T-helper 17 cell (primary cell): ENCODE results near the gene NMRK2. TPM values are rescaled to one million over a fixed set of nuclear protein-coding genes. Genes with fewer than 3 reads are reported as not detected.

ENCODE experiments used
- ATAC-seq: fragments of 150-1000 bp; cut with Tn5 transposase; 2 replicates; pipeline ENCODE4 v1.10.0; 2021; ENCODE audit warnings: mild to moderate bottlenecking, moderate library complexity
- DNase-seq, 3 donors: peaks; one replicate each; pipeline versions ENCODE4 v3.0.0 to v3.0.0-alpha.2; 2020 to 2021
- H3K9me3 ChIP-seq: one replicate; pipeline ENCODE4 v1.7.0; 2013; ENCODE audit warnings: low read length, mild to moderate bottlenecking; ENCODE audit not compliant: control insufficient read depth, poor library complexity, severe bottlenecking
- H3K27ac Mint-ChIP-seq: one replicate; pipeline ENCODE4 v1.8.0; 2022; ENCODE audit warnings: mild to moderate bottlenecking, moderate library complexity, mixed read lengths
- H3K27me3 Mint-ChIP-seq: one replicate; pipeline ENCODE4 v1.8.0; 2022; ENCODE audit warnings: mixed read lengths
- H3K36me3 Mint-ChIP-seq: one replicate; pipeline ENCODE4 v1.8.0; 2022; ENCODE audit warnings: low read depth, mixed read lengths
- H3K4me1 Mint-ChIP-seq: one replicate; pipeline ENCODE4 v1.8.0; 2022; ENCODE audit warnings: mild to moderate bottlenecking, mixed read lengths
- H3K4me3 Mint-ChIP-seq: one replicate; pipeline ENCODE4 v1.8.0; 2022; ENCODE audit warnings: mild to moderate bottlenecking, moderate library complexity, mixed read lengths
- total RNA-seq, 4 donors: library from RNA in 2 of 4; stranded (reverse) in 2 of 4; gene quantifications; one replicate each; pipeline ENCODE4 v1.2.3 and lab custom pipeline; 2022 to 2026

Gene NMRK2
- total RNA-seq, 2 donors from 2014 or later, result not detected

DNA sequence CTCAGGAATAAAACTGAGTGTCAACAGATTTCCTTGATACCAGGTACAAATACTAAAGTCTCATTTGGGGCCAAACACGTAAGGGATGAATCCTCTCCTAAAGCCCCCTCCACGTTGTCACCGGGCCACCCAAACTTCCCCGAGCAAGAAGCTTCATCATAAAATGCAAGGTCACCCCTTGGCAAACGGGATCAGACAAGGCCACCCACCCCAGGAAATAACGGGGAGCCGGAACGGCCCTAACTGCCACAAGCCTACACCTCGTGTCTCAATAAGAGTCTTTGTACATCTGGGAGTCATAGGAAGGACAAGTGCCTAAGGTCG lies 51.7 kb downstream of the NMRK2 start:
- Mint-ChIP-seq H3K4me3 (peak overlapping the region; percentile 95), H3K27ac (peak overlapping the region; percentile 95), H3K36me3 (peaks cover 3% of the 10 kb centered on the region), H3K27me3 (no peaks in the 10 kb centered on the region), H3K4me1 (peaks cover 24% of the 10 kb centered on the region)
- H3K9me3 ChIP-seq, result peaks cover 2% of the 10 kb centered on the region
- DNase-seq, result no peak
- peak; percentile 2 for ATAC-seq

- Mint-ChIP-seq H3K4me3 (peak within 1 kb of the TSS; percentile 95), H3K4me1 (peaks cover 25% of the 10 kb centered on the region), H3K27ac (peak within 1 kb of the TSS; percentile 95), H3K27me3 (no peaks in the 10 kb centered on the region), H3K36me3 (peaks cover 3% of the 10 kb centered on the region)
- DNase-seq (peak; percentile 85 to 89 (median 86)), ATAC-seq (peak; percentile 61)
- H3K9me3 ChIP-seq, result peaks cover 2% of the 10 kb centered on the region
Measured at GRCh38 chr19:3984908-3985642, 52.2 kb downstream of the NMRK2 start, which contains the start of gene EEF2. Gene EEF2 (minus strand): TSS chr19:3985463. CDS start chr19:3985380, 83 bp downstream.

GRCh38 chr19:3985643-3986259 lies 52.9 kb downstream of the NMRK2 start:
- peaks cover 2% of the 10 kb centered on the region for H3K9me3 ChIP-seq
- peak overlapping the region; percentile 95 for H3K27ac Mint-ChIP-seq
- H3K27me3 Mint-ChIP-seq, result no peaks in the 10 kb centered on the region
- H3K4me1 Mint-ChIP-seq, result peaks cover 27% of the 10 kb centered on the region
- DNase-seq, result no peak
- H3K4me3 Mint-ChIP-seq, result peak overlapping the region; percentile 95
- no peak for ATAC-seq
- peaks cover 3% of the 10 kb centered on the region for H3K36me3 Mint-ChIP-seq

DNA sequence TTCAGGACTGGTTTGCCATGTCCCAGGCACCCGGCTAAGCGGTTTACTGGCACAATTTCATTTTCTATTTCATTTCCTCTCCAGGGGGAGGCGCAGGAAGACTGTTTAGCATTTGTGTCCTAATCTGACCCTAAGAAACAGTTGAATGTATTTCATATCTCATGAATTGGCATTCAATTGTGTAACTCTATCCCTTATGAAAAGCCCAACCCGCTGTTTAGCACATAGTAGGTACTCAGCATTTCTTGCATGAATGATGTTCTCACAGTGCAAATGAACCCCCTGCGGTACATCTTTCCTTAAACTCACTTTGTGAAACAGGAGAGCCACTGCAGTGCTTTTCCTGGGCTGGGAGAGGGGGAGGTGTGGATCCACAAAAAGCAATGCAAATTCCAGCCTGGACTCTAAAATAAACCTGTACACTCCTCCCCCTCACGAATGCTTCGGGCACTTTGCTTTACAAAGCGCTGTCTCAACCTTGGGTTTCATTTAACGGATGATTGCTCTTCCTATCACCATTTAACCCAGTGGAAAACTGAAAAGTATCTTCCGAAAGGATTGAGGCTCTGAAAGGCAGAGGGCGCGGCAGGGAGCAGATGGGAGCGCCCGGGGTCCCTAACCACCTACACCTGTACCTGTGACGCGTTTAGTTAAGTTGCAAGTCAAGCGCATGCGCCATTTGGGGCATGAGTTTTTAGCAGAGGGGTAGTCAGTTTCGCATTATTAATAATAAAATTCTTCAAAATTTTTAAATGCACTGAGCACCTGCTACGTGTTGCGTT lies 53.6 kb downstream of the NMRK2 start:
- H3K27ac Mint-ChIP-seq, result peak overlapping the region; percentile 95
- peaks cover 2% of the 10 kb centered on the region for H3K9me3 ChIP-seq
- H3K4me3 Mint-ChIP-seq, result peak overlapping the region; percentile 87
- peaks cover 24% of the 10 kb centered on the region for H3K4me1 Mint-ChIP-seq
- no peaks in the 10 kb centered on the region for H3K27me3 Mint-ChIP-seq
- peaks cover 3% of the 10 kb centered on the region for H3K36me3 Mint-ChIP-seq
- ATAC-seq, result peak; percentile 23
- peak in 1 of 3 donors; percentile 40 for DNase-seq

- peaks cover 23% of the 10 kb centered on the region for H3K4me1 Mint-ChIP-seq
- no peaks in the 10 kb centered on the region for H3K27me3 Mint-ChIP-seq
- peaks cover 2% of the 10 kb centered on the region for H3K9me3 ChIP-seq
- peaks cover 3% of the 10 kb centered on the region for H3K36me3 Mint-ChIP-seq
- peak overlapping the region; percentile 50 for H3K4me3 Mint-ChIP-seq
- H3K27ac Mint-ChIP-seq, result peak overlapping the region; percentile 95
- peak; percentile 85 to 87 (median 86) for DNase-seq
- peak; percentile 52 for ATAC-seq
Measured at GRCh38 chr19:3987619-3988371, 54.9 kb downstream of the NMRK2 start.

- no peak for ATAC-seq
- Mint-ChIP-seq H3K4me3 (peak overlapping the region; percentile 0), H3K27me3 (no peaks in the 10 kb centered on the region), H3K4me1 (peaks cover 7% of the 10 kb centered on the region), H3K36me3 (no peaks in the 10 kb centered on the region), H3K27ac (no peak overlapping the region)
- H3K9me3 ChIP-seq, result no peaks in the 10 kb centered on the region
- no peak for DNase-seq
Measured at GRCh38 chr19:3990815-3991117, 57.9 kb downstream of the NMRK2 start.

Other genes starting within 250 kb of the NMRK2 start
- 10 to 100 TPM; 21.7 to 23.7 TPM for gene PIP5K1C, start 232.6 kb upstream of the NMRK2 start, total RNA-seq
- 10 to 100 TPM; 13.4 to 14.2 TPM for gene TJP3, start 224.7 kb upstream of the NMRK2 start, total RNA-seq
- 10 to 100 TPM; 71.9 to 75.1 TPM for gene APBA3, start 171.4 kb upstream of the NMRK2 start, total RNA-seq
- gene MRPL54, start 170.4 kb upstream of the NMRK2 start, total RNA-seq, result 10 to 100 TPM; 63.9 to 86.2 TPM
- not detected for gene RAX2, start 160.8 kb upstream of the NMRK2 start, total RNA-seq
- gene MATK, start 146.7 kb upstream of the NMRK2 start, total RNA-seq, result 10 to 100 TPM; 10.0 to 13.3 TPM
- 1 to 10 TPM; 1.2 to 1.3 TPM for gene ZFR2, start 64.0 kb upstream of the NMRK2 start, total RNA-seq
- gene ATCAY, start 52.4 kb upstream of the NMRK2 start, total RNA-seq, result under 1 TPM in 1 of 2 donors, not detected in 1; 0.60 TPM
- 10 to 100 TPM; 28.7 to 31.3 TPM for gene DAPK3, start 38.0 kb downstream of the NMRK2 start, total RNA-seq
- 1,000 to 10,000 TPM; 2,788 to 2,859 TPM for gene EEF2, start 52.4 kb downstream of the NMRK2 start, total RNA-seq
- 10 to 100 TPM; 20.8 to 22.7 TPM for gene PIAS4, start 74.7 kb downstream of the NMRK2 start, total RNA-seq
- 10 to 100 TPM; 47.3 to 51.1 TPM for gene ZBTB7A, start 133.8 kb downstream of the NMRK2 start, total RNA-seq
- 10 to 100 TPM; 94.3 to 94.6 TPM for gene MAP2K2, start 191.1 kb downstream of the NMRK2 start, total RNA-seq
- gene CREB3L3, start 220.6 kb downstream of the NMRK2 start, total RNA-seq, result under 1 TPM in 1 of 2 donors, not detected in 1; 0.82 TPM
- 10 to 100 TPM; 18.5 to 21.8 TPM for gene SIRT6, start 249.5 kb downstream of the NMRK2 start, total RNA-seq
- under 1 TPM; 0.75 to 0.91 TPM for gene ANKRD24, start 249.6 kb downstream of the NMRK2 start, total RNA-seq